SH-SY5Y (cell line): Measurements from ENCODE around the gene SEZ6L2.

Experiments
- GATA2 ChIP-seq: IDR thresholded peaks from 2 replicates; pipeline ENCODE4 v1.6.1; 2011; ENCODE audit warnings: mild to moderate bottlenecking, low read depth, low read length
- GATA3 ChIP-seq: IDR thresholded peaks from 2 replicates; pipeline ENCODE4 v1.6.1; 2011; ENCODE audit warnings: low read depth, mild to moderate bottlenecking, low read length, moderate library complexity

DNA sequence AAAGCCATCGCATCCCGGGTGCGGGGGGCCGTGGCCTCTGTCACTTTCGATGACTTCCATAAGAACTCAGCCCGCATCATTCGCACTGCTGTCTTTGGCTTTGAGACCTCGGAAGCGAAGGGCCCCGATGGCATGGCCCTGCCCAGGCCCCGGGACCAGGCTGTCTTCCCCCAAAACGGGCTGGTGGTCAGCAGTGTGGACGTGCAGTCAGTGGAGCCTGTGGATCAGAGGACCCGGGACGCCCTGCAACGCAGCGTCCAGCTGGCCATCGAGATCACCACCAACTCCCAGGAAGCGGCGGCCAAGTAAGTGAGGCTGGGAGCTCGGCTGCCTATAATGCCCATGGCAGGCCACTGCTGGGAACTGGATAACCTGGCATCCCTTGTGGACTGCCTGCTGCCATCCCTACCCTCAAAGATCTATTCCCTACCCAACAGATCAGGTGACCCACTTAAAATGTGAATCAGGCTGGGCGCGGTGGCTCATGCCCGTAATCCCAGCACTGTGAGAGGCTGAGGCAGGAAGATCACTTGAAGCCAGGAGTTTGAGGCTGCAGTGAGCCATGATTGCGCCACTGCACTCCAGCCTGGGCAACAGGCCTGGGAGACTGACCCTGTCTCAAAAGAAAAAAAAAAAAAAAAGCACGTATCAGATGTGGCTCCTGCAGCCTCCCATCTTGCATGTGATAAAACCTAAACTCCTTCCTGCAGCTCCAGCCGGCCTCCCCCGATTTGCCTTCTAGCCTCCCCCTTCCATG is 54.6 kb downstream of the SEZ6L2 start:
- TF ChIP-seq GATA3 (no peak), GATA2 (no peak)
